Measurements from ENCODE around the gene BNIP5.
"Not testable (repeated sequence)": the region's sequence is repeated elsewhere in the genome, so short reads cannot be mapped to it uniquely, and the experiment has no call there.

Gene BNIP5

DNA sequence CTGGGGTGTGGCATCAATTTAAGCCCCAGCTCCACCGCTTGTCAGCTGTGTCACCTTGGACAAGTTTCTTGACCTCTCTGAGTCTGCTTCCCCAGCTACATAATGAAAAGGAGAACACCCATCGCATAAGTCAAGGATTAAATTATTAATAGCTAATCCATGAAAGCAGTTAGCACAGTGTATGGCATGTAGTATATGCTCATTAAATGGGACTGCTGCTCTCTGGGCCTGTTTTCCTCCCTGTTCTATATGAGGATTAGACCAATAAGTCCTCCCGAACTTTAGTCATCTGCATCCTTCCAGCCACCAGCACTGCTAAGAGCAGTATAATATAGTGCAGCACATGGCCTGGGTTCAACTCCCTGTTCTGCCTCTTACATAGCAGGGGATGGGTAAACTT, 31.1 kb upstream of the BNIP5 start:
- no peak for DNase-seq (ENCODE audit: low read depth in 2 of 2)

DNA sequence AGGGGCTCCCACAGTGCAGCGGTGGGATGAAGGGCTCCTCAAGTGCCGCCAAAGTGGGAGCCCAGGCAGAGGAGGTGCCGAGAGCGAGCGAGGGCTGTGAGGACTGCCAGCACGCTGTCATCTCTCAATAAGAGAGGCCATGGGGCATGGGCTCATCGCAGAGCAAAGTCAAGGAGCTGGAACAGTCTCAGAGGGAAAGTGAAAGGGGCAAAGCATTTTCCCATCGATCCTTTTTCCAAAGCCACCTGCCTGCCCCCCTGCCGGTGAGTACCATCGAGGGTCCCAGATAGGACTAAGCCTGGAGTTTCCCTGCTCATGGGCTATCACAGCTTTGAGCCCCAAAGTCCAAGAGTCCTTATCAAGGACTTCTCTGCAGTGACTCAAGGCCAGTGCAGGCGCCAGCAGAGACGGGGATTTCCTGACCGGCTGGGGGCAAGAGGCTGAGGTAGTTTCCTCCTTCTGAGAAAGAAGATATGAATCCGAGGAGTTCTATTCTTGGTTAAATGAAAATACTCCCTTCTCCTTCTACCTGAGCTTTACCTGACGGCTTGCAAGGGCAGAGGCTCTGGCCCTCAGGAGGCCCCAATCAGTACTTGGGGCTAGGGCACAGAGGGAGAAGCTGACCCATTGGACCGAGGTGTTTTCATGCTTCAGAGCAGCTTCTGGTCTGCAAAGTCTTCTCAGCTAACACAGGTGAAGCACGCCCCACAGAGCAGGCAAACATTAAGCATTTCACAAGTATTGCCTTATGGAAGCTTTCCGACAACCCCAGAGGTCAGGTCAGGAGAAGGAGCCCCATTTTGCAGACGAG, 28.2 kb upstream of the BNIP5 start:
- DNase-seq (ENCODE audit: low read depth in 2 of 2) = no peak

GRCh38 chr6:36364061-36364635, 27.5 kb upstream of the BNIP5 start:
- DNase-seq (ENCODE audit: low read depth in 2 of 2) = not testable (repeated sequence)

GRCh38 chr6:36363371-36363752, 26.7 kb upstream of the BNIP5 start:
- DNase-seq (ENCODE audit: low read depth in 2 of 2) = not testable (repeated sequence)

- DNase-seq (ENCODE audit: low read depth in 2 of 2) = no peak
These were observed 26.1 kb upstream of the BNIP5 start for GRCh38 chr6:36362551-36363370.

DNA sequence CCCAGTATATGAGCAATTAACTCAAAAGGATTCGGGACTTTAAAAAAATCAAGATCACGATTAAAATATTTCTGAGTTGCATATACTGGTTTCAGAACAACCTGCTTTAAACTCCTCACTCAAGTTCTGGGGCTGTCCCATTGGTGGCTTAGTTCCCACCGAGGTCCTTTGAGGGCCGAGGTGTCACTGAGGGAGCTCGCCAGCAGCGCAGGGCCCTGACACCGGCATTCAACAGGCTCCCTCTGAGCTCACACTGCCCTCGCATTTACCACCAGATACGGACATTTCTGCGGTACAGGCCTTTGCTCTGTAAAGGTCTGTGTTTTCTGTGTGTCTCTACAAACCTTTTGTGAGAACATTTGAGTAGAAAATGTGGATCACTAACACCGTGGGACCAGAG, 24.4 kb upstream of the BNIP5 start:
- DNase-seq (ENCODE audit: low read depth in 2 of 2) = no peak

DNA sequence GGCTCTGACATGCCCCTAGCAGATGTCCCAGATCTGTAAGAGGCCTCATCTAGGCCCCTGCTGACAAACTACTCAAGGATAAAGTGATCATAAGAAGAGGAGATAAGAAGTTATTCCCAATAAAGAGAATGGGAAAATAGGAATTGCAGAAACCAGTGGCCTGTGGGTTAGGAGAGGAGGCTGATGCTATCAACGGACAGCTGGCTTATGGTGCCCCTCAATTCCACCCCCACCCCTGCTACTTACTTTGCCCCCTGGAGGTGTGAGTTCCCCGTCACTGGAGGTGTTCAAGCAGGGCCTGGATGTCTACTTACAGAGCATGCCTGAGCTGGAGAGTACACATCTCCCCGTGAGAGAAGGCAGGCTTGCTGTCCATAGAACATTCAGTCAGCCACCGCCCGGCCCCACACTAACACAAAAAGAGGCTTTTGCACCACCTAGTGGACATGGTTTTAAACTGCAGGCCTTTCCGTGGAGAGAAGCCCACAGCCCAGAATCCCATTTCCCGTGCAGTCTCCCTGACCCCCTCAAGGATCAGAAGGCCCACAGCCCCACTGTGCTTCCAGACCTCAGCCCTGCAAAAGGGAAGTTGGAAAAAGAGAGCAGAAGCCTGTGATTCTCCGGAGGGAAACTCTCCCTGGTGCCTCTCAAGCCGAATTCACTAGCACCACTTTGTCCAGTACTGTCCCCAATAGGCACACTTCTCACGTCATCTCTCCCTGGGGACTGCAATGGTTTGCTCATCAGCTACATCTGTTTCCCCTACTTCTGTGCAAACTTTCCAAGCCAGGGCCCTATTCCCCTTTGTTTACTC, 23.8 kb upstream of the BNIP5 start:
- peak; percentile 22 to 34 for DNase-seq (ENCODE audit: low read depth in 2 of 2)

DNA sequence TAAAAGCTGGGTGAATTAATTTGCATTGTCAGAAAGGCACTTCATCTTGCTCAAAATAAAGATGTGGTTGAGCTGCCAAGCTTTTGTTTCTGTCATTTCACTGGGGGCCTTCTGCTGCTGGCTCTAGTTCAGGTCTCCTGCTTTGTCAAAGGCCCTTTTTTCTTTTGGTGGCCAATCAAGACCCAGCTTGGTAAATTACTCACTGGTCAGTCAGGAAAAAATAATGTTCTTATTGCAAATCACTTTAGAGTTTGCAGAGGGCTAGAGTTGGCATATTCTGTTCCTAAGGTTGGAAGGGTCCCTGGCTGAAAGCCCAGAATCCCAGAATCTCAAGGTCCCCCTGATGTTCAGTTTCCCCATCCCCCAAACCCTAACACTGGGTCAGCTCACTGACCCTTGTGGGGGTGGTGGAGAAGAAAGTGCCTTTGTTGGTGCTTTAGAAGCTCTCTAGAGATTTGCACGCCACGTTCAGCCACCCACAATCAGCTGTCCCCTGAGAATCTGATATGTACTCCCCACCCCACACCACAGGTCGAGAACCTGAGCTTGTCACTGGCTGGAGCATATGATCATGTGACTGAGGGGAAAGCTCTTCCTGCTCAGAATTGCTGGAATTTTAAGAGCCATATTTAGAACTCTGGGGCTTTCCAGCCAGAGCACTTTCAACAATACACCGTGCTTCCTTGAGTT, 21.7 kb upstream of the BNIP5 start:
- no peak for DNase-seq (ENCODE audit: low read depth in 2 of 2)

GRCh38 chr6:36357872-36358225, 21.2 kb upstream of the BNIP5 start:
- DNase-seq (ENCODE audit: low read depth in 2 of 2) = peak in 1 of 2 donors; percentile 4

DNA sequence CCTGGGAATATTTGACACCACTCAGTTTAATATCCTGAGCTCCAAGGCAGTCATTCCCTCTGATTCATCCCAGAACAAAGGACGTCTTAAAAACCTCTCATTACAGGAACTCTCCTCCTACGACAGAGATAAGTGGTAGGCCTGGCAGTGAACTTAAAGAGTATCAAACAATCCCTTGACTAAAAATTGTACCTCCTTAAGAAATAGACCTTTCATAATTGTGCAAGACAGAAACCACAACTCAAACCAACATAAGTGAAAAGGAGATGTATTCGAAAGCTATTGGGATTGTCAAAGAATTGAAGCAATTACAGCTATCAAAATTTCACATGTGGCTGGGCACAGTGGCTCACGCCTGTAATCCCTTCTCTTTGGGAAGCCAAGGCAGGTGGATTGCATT, 19.1 kb upstream of the BNIP5 start:
- no peak for DNase-seq (ENCODE audit: low read depth in 2 of 2)

- DNase-seq (ENCODE audit: low read depth in 2 of 2) = no peak
These were observed 16.8 kb upstream of the BNIP5 start for GRCh38 chr6:36353411-36353915.

DNA sequence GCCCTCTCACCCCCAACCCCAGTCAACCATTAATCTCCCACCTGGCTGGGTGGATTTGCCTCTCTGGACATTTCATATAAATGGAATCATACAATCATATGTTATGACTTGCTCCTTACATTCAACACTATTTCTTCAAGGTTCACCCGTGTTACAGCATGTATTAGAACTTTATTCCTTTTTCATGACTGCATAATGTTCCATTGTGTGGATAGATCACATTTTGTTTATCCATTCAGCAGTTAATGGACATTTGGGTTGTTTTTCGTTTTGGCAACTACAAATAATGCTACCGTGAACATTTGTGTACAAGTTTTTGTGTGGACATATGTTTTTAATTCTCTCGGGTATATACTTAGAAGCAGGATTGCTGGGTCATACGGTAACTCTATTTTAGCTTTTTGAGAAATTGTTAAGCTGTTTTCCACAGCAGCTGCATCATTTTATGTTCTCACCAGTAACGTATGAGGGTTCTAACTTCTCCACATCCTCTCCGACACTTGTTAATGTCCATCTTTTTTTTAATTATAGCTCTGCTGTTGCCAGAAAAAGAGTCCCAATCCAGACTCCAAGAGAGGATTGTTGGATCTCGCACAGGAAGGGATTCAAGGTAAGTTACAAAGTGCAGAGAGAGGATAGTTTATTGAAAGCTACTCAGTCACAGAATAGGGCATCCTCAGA, 15.9 kb upstream of the BNIP5 start:
- no peak for DNase-seq (ENCODE audit: low read depth in 2 of 2)

GRCh38 chr6:36350681-36351571, 14.2 kb upstream of the BNIP5 start:
- no peak for DNase-seq (ENCODE audit: low read depth in 2 of 2)

DNA sequence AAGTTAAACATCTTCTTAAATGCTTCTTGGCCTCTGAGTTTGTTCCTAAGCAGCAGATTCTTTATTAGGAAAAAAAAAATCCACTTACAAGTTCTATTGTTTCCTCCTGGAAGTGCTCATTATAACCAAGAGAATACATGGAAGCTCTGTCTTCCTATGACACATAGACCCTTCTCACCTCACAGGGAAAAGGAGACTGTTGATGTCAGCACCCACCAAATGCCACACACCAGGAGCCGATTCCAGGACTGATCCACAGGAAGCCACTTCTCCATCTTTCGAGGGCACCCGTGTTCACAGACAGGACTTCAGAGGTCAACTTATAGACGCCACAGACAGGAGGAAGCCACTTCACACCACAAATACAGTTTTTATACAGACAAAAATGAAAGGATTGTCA, 13.4 kb upstream of the BNIP5 start:
- no peak for DNase-seq (ENCODE audit: low read depth in 2 of 2)

DNA sequence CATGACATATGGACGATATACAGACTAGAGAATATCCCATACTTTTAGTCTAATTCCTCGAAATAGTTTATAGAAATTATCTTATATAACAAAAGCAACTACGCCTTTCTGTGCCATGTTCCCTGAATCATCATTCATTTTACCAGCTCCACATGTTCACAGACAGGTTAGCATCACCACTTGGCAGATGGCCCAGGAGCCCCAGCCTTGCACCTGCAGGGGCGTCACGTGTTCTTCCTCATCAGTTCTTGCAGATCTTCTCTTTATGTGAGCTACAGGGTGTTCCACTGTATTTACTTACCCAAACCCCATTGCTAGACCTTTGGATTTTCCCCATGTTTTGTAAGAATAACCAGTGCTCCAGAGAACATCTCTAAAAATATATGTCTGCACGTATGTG, 12.6 kb upstream of the BNIP5 start:
- no peak for DNase-seq (ENCODE audit: low read depth in 2 of 2)

- DNase-seq (ENCODE audit: low read depth in 2 of 2) = no peak
These were observed 10.9 kb upstream of the BNIP5 start for GRCh38 chr6:36347621-36348020.

- DNase-seq (ENCODE audit: low read depth in 2 of 2) = no peak
These were observed 10.0 kb upstream of the BNIP5 start for GRCh38 chr6:36346486-36347273.

GRCh38 chr6:36345681-36346466, 9.2 kb upstream of the BNIP5 start:
- no peak for DNase-seq (ENCODE audit: low read depth in 2 of 2)

All from stimulated activated CD8-positive, alpha-beta memory T cell treated with anti-CD3 and anti-CD28 coated beads, Interleukin-15, amount 100 ng/mL, for 48 hours (primary cell).